RWPE2 (cell line): ENCODE results near the gene COX6A2.

Experiments
- ATAC-seq: fragments of 200-7000 bp; cut with Tn5 transposase; 3 replicates; pipeline ENCODE4 v1.9.1; 2021; ENCODE audit warnings: low read depth
- DNase-seq: peaks from one replicate; pipeline ENCODE4 v3.0.0-alpha.2; 2020; ENCODE audit warnings: low spot score
- H3K27ac ChIP-seq: fragments of 450-650 bp; 2 replicates; pipeline ENCODE4 v1.5.1; 2017; ENCODE audit warnings: mild to moderate bottlenecking; ENCODE audit not compliant: poor library complexity, severe bottlenecking
- H3K27me3 ChIP-seq: fragments of 250-450 bp; sonication (Bioruptor Pico); 2 replicates; pipeline ENCODE4 v1.5.1; 2021; ENCODE audit warnings: mild to moderate bottlenecking, moderate library complexity; ENCODE audit not compliant: insufficient read depth, poor library complexity, severe bottlenecking
- H3K36me3 ChIP-seq: fragments of 250-450 bp; sonication (Bioruptor Pico); 2 replicates; pipeline ENCODE4 v1.5.1; 2020; ENCODE audit warnings: low read depth, mild to moderate bottlenecking, moderate library complexity
- H3K4me1 ChIP-seq: fragments of 250-450 bp; sonication (Bioruptor Pico); 2 replicates; pipeline ENCODE4 v1.5.1; 2021; ENCODE audit warnings: mild to moderate bottlenecking, moderate library complexity; ENCODE audit not compliant: insufficient read depth, poor library complexity, severe bottlenecking
- H3K4me3 ChIP-seq: fragments of 250-450 bp; sonication (Bioruptor Pico); 2 replicates; pipeline ENCODE4 v1.5.1; 2021; ENCODE audit warnings: mild to moderate bottlenecking, moderate library complexity; ENCODE audit not compliant: severe bottlenecking
- H3K9me3 ChIP-seq: fragments of 250-450 bp; sonication (Bioruptor Pico); 2 replicates; pipeline ENCODE4 v1.5.1; 2021; ENCODE audit warnings: mild to moderate bottlenecking, moderate library complexity; ENCODE audit not compliant: severe bottlenecking
- CTCF ChIP-seq: fragments of 450-650 bp; IDR thresholded peaks from one replicate; pipeline ENCODE4 v1.5.1; 2017; ENCODE audit warnings: mild to moderate bottlenecking, moderate library complexity; ENCODE audit not compliant: poor library complexity, severe bottlenecking

Gene COX6A2

DNA sequence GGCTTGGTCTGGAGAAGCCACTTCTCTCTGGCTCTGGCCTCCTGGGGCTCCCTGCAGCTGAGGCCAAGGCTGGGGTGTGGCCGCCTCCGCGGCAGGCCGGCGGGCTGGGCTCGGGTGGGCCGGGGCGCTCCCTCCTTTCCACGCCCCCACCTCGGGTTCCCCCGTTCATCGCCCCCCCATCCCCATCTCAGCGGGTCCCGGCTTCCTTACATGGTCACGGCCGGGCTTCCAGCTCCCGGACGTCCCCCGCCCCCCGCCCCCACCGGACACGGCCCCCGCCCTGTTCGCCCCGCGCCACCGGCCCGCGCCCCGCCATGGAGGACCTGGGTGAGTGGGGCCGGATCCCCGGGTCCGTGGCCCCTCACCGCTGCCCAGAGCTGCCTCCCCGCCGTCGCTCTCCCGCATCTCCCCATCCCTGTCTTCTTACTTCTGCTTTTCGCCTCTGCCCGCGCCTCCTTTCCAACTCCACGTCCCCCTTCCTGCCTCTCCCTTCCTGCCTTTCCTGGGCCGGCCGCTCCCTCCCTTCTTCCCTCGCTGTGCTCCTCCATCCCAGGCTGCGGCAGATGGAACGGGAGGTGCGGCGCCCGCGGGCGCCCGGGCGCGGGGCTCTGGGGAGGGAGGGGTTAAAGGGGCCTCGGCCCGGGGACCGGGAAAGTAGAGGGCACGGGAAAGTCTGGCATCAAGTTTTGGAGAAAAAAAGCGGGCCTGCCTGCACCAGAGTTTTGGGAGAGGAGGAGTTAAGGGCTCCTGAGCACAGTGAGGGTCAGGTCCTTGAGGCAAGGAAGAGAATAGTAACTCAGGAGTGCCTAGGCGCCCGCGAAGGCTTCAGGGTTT is 43.9 kb upstream of the COX6A2 start, which contains the start of gene TGFB1I1:
Gene TGFB1I1 (plus strand): TSS at position 278 of the 834 bp plus-strand sequence. CDS start 37 bp downstream, at position 315.
- H3K4me1 ChIP-seq: peaks cover 9% of the 10 kb centered on the region
- no peak for TF ChIP-seq CTCF
- H3K27ac ChIP-seq: peak within 1 kb of the TSS; percentile 92
- H3K4me3 ChIP-seq: peak within 1 kb of the TSS; percentile 58
- H3K27me3 ChIP-seq: no peaks in the 10 kb centered on the region
- peak; percentile 67 for ATAC-seq
- H3K36me3 ChIP-seq: peaks cover 35% of the 10 kb centered on the region
- H3K9me3 ChIP-seq: no peaks in the 10 kb centered on the region
- DNase-seq: no peak

DNA sequence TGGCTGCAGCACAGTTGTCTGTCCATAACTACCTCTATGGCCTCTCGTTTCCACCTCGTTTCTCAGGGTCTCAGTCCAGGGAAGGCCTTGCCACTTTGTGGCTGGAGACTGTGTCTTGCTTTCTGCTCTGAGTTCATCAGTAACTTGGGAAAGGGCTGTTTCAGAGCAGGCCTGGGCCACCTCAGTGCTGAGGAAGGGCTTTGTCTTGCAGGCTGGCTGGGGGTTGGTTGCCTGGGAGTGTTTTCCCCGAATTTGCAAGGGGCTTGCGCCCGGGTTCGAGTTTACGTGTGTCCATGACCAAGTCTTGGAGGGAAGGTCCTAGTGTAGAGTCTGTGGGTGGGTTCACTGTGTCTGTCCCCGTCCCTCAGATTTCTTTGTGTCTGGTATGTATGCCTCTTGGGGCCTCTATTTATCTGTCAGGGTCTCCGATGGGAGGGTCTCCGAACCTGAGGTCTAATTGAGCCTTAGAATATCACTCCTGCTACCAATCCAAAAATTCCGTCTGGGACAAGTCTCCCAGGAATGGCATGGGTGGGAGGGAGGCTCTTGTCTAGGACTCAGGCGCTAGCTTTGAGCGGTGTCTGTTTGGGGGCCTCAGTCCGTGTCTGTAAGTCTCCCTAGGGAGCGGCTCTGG is 43.2 kb upstream of the COX6A2 start:
- ATAC-seq (no peak), DNase-seq (no peak)
- H3K9me3 ChIP-seq: no peaks in the 10 kb centered on the region
- TF ChIP-seq CTCF: no peak
- H3K27me3 ChIP-seq: no peaks in the 10 kb centered on the region
- peak overlapping the region; percentile 92 for H3K27ac ChIP-seq
- H3K36me3 ChIP-seq: peaks cover 31% of the 10 kb centered on the region
- peak overlapping the region; percentile 58 for H3K4me3 ChIP-seq
- peaks cover 9% of the 10 kb centered on the region for H3K4me1 ChIP-seq

DNA sequence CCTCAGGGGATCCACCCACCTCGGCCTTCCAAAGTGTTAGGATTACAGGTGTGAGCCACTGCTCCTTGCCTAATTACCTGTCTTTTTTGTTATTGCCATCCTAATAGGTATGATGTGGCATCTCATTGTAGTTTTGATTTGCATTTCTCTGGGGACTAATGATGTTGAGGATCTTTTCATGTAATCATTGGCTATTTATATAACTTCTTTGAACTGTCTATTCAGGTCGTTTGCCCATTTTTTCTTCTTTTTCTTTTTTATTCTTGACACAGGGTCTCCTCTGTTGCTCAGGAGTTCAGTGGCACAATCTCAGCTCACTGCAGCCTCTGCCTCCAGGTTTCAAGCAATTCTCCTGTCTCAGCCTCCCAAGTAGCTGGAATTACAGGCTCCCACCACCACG is 42.5 kb upstream of the COX6A2 start:
- DNase-seq (no peak), ATAC-seq (no peak)
- Histone ChIP-seq H3K27me3 (no peaks in the 10 kb centered on the region), H3K4me1 (peaks cover 9% of the 10 kb centered on the region), H3K36me3 (peaks cover 26% of the 10 kb centered on the region), H3K9me3 (no peaks in the 10 kb centered on the region), H3K27ac (peak overlapping the region; percentile 92), H3K4me3 (no peak overlapping the region)
- no peak for TF ChIP-seq CTCF

- H3K27ac ChIP-seq: no peak overlapping the region
- ATAC-seq (no peak), DNase-seq (no peak)
- 0 out of 2 replicates have a peak, but pooled peaks cover 3% of the 10 kb centered on the region for H3K36me3 ChIP-seq
- no peaks in the 10 kb centered on the region for H3K9me3 ChIP-seq
- no peak overlapping the region for H3K4me3 ChIP-seq
- H3K4me1 ChIP-seq: peaks cover 9% of the 10 kb centered on the region
- H3K27me3 ChIP-seq: no peaks in the 10 kb centered on the region
- TF ChIP-seq CTCF: no peak
Observed at GRCh38 chr16:31467858-31468257, 39.7 kb upstream of the COX6A2 start.
